Measurements from ENCODE around the gene ZBTB9. TPM values are rescaled to one million over a fixed set of nuclear protein-coding genes. Genes with fewer than 3 reads are reported as not detected.

The ZBTB9 gene
- total RNA-seq, 1 donor from 2014 or later = 5.2 TPM

Small RNAs within 50 kb of the gene (microRNA-seq; reads per million reads assigned to microRNA genes)
- not detected for gene MIR5004

Other genes starting within 250 kb of the ZBTB9 start
- 9.4 and 15.9 TPM in 2 replicates for gene HSD17B8, start 249.9 kb upstream of the ZBTB9 start, total RNA-seq
- 21.6 and 21.8 TPM in 2 replicates for gene RING1, start 246.1 kb upstream of the ZBTB9 start, total RNA-seq
- gene VPS52, start 182.7 kb upstream of the ZBTB9 start, total RNA-seq = 45.9 and 51.2 TPM in 2 replicates
- gene RPS18, start 182.5 kb upstream of the ZBTB9 start, total RNA-seq = 1,802 and 1,984 TPM in 2 replicates
- 0.21 TPM in 1 of 2 replicates, not detected in the other for gene B3GALT4, start 177.5 kb upstream of the ZBTB9 start, total RNA-seq
- gene WDR46, start 165.3 kb upstream of the ZBTB9 start, total RNA-seq = 74.7 and 95.2 TPM in 2 replicates
- gene PFDN6, start 165.0 kb upstream of the ZBTB9 start, total RNA-seq = 61.0 and 71.6 TPM in 2 replicates
- gene RGL2, start 155.6 kb upstream of the ZBTB9 start, total RNA-seq = 27.9 and 31.0 TPM in 2 replicates
- 66.3 and 69.2 TPM in 2 replicates for gene TAPBP, start 140.5 kb upstream of the ZBTB9 start, total RNA-seq
- gene ZBTB22, start 136.8 kb upstream of the ZBTB9 start, total RNA-seq = 19.0 and 22.6 TPM in 2 replicates
- gene DAXX, start 131.6 kb upstream of the ZBTB9 start, total RNA-seq = 37.6 and 39.6 TPM in 2 replicates
- 0.35 and 0.52 TPM in 2 replicates for gene KIFC1, start 62.8 kb upstream of the ZBTB9 start, total RNA-seq
- 54.4 and 55.5 TPM in 2 replicates for gene PHF1, start 43.6 kb upstream of the ZBTB9 start, total RNA-seq
- 163 and 189 TPM in 2 replicates for gene CUTA, start 36.5 kb upstream of the ZBTB9 start, total RNA-seq
- 2.7 and 2.8 TPM in 2 replicates for gene SYNGAP1, start 34.5 kb upstream of the ZBTB9 start, total RNA-seq
- 23.9 and 27.3 TPM in 2 replicates for gene BAK1, start 125.7 kb downstream of the ZBTB9 start, total RNA-seq
- 15.7 and 17.3 TPM in 2 replicates for gene ITPR3, start 166.7 kb downstream of the ZBTB9 start, total RNA-seq

Measured in myocyte (in vitro differentiated cells).